ENCODE data around the gene RTL10. TPM values are rescaled to one million over a fixed set of nuclear protein-coding genes. Genes with fewer than 3 reads are reported as not detected.
A peak's percentile ranks its signal among the peaks of the same experiment; 100 is the strongest.

RTL10 gene, protein sequence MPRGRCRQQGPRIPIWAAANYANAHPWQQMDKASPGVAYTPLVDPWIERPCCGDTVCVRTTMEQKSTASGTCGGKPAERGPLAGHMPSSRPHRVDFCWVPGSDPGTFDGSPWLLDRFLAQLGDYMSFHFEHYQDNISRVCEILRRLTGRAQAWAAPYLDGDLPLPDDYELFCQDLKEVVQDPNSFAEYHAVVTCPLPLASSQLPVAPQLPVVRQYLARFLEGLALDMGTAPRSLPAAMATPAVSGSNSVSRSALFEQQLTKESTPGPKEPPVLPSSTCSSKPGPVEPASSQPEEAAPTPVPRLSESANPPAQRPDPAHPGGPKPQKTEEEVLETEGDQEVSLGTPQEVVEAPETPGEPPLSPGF
- polyA plus RNA-seq (2011; rRNA removed), result 4.4 and 4.5 TPM in 2 replicates
- 4.7 and 6.4 TPM in 2 replicates for polyA plus RNA-seq (2012; cell fraction: cytosol; rRNA removed)
- polyA plus RNA-seq (2012; cell fraction: nucleus; rRNA removed), result 17.3 and 23.4 TPM in 2 replicates
- polyA plus RNA-seq (2017; fragmentation: RNase III; extraction: RNeasy Plus Mini Kit Qiagen cat#74134 plus additional on column Dnase treatment), result 5.1 to 5.3 TPM (median 5.1 TPM) in 3 replicates
- 7.9 and 9.6 TPM in 2 replicates for polyA minus RNA-seq (2011; rRNA and poly(A)+ RNA removed)

DNA sequence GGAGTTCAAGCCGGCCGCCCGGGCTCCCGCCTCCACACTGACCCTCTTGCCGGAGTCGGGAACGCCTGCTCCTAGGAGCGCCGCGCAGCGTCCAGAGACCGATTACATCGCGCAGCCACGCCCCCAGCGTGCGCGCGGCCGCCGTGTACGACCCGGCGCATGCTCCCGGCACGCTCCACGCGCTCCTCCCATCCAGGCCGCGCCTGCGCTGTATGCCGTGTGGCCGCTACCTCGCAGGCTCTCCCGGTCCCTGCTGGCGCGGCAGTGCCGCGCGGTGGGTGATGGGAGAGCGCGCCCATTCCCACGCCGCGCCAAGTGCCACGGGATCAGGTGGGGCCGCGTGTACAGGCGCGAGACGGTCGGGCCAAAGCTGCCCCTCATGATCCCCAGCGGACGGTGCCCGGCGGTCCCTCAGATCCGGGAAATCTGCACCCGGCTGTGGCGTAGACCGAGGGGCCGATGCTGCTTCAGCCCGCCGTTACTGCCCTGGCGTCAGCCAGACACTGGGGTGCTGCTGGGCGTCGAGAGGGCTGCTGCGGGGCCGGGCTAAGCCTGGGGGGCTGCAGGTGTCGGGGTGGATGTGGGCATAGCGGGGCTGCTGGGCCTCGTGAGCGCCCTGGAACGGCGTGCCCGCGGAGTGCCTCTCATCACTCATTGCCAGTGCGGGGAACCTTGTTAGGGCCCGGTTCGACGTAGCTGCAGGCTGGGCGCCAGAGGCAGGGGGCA lies at the start of gene RTL10, which contains the start of gene GNB1L:
TSS of gene RTL10 (minus strand) at position 97 of the 726 bp plus-strand sequence. CDS start 2,613 bp downstream, outside the sequence.
TSS of gene GNB1L (minus strand) at position 97 of the 726 bp plus-strand sequence. CDS start 33,519 bp downstream, outside the sequence.
- H3K27ac ChIP-seq, result peak within 1 kb of the TSS; percentile 94 to 98
- peaks cover 21% of the 10 kb centered on the region; the same call in 2 of the 3 replicates for H3K4me1 ChIP-seq
- ATAC-seq (peak; percentile 91 to 94), FAIRE-seq (no peak), DNase-seq (ENCODE audit: low read depth in 1 of 2, low spot score in 1 of 2) (peak; percentile 81 to 95)
- no peaks in the 10 kb centered on the region for H3K9me3 ChIP-seq
- CTCF ChIA-PET, result interaction anchor here (0.6 to 2.3 kb wide), 10 partner anchors 8 to 167 kb away, joined by 3 to 9 read pairs (median 4); no protein-coding TSS in a partner anchor
- peak within 1 kb of the TSS; percentile 76 for H3K4me3 ChIP-seq
- H3K4me2 ChIP-seq, result peak within 1 kb of the TSS; percentile 99
- POLR2A ChIA-PET, result interaction anchor here (0.9 to 1.6 kb wide), 2 partner anchors 12 to 26 kb away, joined by 4 to 6 read pairs; no protein-coding TSS in a partner anchor
- 3% methylated on average over 6 of the region's 81 CpGs for WGBS (ENCODE audit: missing lambda C conversion rate)
- TF ChIP-seq RARB (CRISPR knock-in tag; IDR thresholded peaks at IDR 0.05) (no peak), RCOR1 (IDR thresholded peaks at IDR 0.05; ENCODE audit: low read depth, low read length) (no peak), HMGXB4 (CRISPR knock-in tag; IDR thresholded peaks at IDR 0.05; ENCODE audit: borderline replicate concordance) (0 out of 2 replicates have a peak, but pooled peaks have one; percentile 32), HOXA7 (CRISPR knock-in tag; IDR thresholded peaks at IDR 0.05) (no peak), NR3C1 (IDR thresholded peaks at IDR 0.05) (no peak), NFE2L2 (conservative IDR thresholded peaks at IDR 0.05; ENCODE audit: low read length) (no peak), BHLHE40 (IDR thresholded peaks at IDR 0.05; ENCODE audit: low read depth, low read length) (no peak), POLR2A (IDR thresholded peaks at IDR 0.05; ENCODE audit: low read length) (peak; percentile 75), KDM5A (IDR thresholded peaks at IDR 0.05) (no peak), FOSB (CRISPR knock-in tag; IDR thresholded peaks at IDR 0.05) (no peak), CBX2 (IDR thresholded peaks at IDR 0.05; ENCODE audit: borderline replicate concordance, low read depth) (no peak), SMC3 (IDR thresholded peaks at IDR 0.05) (peak; percentile 11; the same call in 1 of the 3 replicates), JUN (IDR thresholded peaks at IDR 0.05) (peak in 1 of 2 experiments; percentile 72; a peak in 2 of 5 replicates), ESRRA (IDR thresholded peaks at IDR 0.05; ENCODE audit: borderline replicate concordance, low read length) (no peak), MAZ (IDR thresholded peaks at IDR 0.05; ENCODE audit: borderline replicate concordance, low read depth, low read length) (no peak), PHF8 (IDR thresholded peaks at IDR 0.05; ENCODE audit: borderline replicate concordance, low read depth) (no peak; the same call in 1 of the 2 replicates), JUNB (IDR thresholded peaks at IDR 0.05) (no peak), USF2 (IDR thresholded peaks at IDR 0.05) (0 out of 2 replicates have a peak, but pooled peaks have one; percentile 17)
- TF ChIP-seq, protein P1, sequence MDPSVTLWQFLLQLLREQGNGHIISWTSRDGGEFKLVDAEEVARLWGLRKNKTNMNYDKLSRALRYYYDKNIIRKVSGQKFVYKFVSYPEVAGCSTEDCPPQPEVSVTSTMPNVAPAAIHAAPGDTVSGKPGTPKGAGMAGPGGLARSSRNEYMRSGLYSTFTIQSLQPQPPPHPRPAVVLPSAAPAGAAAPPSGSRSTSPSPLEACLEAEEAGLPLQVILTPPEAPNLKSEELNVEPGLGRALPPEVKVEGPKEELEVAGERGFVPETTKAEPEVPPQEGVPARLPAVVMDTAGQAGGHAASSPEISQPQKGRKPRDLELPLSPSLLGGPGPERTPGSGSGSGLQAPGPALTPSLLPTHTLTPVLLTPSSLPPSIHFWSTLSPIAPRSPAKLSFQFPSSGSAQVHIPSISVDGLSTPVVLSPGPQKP (IDR thresholded peaks at IDR 0.05; ENCODE audit: low read depth, low read length), result no peak
- TF ChIP-seq, protein P2, sequence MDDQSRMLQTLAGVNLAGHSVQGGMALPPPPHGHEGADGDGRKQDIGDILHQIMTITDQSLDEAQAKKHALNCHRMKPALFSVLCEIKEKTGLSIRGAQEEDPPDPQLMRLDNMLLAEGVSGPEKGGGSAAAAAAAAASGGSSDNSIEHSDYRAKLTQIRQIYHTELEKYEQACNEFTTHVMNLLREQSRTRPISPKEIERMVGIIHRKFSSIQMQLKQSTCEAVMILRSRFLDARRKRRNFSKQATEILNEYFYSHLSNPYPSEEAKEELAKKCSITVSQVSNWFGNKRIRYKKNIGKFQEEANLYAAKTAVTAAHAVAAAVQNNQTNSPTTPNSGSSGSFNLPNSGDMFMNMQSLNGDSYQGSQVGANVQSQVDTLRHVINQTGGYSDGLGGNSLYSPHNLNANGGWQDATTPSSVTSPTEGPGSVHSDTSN (IDR thresholded peaks at IDR 0.05), result 0 out of 2 replicates have a peak, but pooled peaks have one; percentile 30
- TF ChIP-seq, protein P3, sequence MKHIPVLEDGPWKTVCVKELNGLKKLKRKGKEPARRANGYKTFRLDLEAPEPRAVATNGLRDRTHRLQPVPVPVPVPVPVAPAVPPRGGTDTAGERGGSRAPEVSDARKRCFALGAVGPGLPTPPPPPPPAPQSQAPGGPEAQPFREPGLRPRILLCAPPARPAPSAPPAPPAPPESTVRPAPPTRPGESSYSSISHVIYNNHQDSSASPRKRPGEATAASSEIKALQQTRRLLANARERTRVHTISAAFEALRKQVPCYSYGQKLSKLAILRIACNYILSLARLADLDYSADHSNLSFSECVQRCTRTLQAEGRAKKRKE (CRISPR knock-in tag; IDR thresholded peaks at IDR 0.05; ENCODE audit: low read depth), result no peak
- TF ChIP-seq, protein P4, sequence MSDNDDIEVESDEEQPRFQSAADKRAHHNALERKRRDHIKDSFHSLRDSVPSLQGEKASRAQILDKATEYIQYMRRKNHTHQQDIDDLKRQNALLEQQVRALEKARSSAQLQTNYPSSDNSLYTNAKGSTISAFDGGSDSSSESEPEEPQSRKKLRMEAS (IDR thresholded peaks at IDR 0.05), result peak; percentile 91
- TF ChIP-seq, protein P5, sequence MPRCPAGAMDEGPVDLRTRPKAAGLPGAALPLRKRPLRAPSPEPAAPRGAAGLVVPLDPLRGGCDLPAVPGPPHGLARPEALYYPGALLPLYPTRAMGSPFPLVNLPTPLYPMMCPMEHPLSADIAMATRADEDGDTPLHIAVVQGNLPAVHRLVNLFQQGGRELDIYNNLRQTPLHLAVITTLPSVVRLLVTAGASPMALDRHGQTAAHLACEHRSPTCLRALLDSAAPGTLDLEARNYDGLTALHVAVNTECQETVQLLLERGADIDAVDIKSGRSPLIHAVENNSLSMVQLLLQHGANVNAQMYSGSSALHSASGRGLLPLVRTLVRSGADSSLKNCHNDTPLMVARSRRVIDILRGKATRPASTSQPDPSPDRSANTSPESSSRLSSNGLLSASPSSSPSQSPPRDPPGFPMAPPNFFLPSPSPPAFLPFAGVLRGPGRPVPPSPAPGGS (IDR thresholded peaks at IDR 0.05), result 0 out of 3 replicates have a peak, but pooled peaks have one; percentile 46
- TF ChIP-seq, protein P6, sequence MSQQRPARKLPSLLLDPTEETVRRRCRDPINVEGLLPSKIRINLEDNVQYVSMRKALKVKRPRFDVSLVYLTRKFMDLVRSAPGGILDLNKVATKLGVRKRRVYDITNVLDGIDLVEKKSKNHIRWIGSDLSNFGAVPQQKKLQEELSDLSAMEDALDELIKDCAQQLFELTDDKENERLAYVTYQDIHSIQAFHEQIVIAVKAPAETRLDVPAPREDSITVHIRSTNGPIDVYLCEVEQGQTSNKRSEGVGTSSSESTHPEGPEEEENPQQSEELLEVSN (IDR thresholded peaks at IDR 0.05; ENCODE audit: borderline replicate concordance, low read depth), result peak; percentile 93
- TF ChIP-seq, protein P7, sequence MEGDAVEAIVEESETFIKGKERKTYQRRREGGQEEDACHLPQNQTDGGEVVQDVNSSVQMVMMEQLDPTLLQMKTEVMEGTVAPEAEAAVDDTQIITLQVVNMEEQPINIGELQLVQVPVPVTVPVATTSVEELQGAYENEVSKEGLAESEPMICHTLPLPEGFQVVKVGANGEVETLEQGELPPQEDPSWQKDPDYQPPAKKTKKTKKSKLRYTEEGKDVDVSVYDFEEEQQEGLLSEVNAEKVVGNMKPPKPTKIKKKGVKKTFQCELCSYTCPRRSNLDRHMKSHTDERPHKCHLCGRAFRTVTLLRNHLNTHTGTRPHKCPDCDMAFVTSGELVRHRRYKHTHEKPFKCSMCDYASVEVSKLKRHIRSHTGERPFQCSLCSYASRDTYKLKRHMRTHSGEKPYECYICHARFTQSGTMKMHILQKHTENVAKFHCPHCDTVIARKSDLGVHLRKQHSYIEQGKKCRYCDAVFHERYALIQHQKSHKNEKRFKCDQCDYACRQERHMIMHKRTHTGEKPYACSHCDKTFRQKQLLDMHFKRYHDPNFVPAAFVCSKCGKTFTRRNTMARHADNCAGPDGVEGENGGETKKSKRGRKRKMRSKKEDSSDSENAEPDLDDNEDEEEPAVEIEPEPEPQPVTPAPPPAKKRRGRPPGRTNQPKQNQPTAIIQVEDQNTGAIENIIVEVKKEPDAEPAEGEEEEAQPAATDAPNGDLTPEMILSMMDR (IDR thresholded peaks at IDR 0.05), result no peak
- TF ChIP-seq, protein P8, sequence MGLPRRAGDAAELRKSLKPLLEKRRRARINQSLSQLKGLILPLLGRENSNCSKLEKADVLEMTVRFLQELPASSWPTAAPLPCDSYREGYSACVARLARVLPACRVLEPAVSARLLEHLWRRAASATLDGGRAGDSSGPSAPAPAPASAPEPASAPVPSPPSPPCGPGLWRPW (IDR thresholded peaks at IDR 0.05), result no peak
